ENCODE measurements around the gene MAPK9. TPM values are rescaled to one million over a fixed set of nuclear protein-coding genes. Genes with fewer than 3 reads are reported as not detected.
"Not testable (repeated sequence)": the region's sequence is repeated elsewhere in the genome, so short reads cannot be mapped to it uniquely, and the experiment has no call there.

Gene MAPK9
- total RNA-seq, 1 donor, result 22.9 TPM

GRCh38 chr5:180250329-180250728 is 41.6 kb downstream of the MAPK9 start:
- no peak for DNase-seq (ENCODE audit: low read depth in 2 of 3, low spot score in 2 of 3)

DNA sequence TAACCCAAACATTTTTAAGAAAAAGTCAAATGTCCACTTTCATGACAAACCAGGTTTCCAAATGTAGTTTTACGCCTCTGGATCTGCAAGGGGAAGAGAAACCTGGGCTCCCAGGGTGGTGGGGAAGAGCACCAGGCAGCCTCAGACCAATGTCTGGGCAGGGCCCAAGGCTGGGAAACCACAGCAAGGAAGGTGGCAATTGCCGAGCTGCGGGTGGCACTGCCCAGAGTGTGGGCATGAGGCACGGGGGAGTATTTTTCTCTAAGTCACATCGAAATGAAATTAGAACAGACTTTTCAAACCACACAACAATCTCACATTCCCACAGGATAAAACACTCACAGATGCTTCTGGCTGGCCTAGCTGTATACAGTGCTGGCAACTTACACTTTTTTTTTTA is 50.3 kb downstream of the MAPK9 start:
- no peak for DNase-seq (ENCODE audit: low read depth in 2 of 3, low spot score in 2 of 3)

DNA sequence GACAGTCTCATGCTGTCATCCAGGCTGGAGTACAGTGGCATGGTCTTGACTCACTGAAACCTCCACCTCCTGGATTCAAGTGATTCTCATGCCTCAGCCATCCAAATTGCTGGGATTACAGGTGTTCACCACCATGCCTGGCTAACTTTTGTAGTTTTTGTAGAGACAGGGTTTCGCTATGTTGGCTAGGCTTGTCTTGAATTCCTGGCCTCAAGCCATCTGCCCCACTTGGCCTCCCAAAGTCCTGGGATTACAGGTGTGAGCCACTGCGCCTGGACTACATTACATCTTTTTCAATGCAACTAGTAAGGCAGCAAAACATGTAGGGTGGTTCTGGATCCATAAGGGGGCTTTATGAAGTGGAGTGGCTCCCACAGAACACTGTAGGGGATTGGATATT is 53.3 kb downstream of the MAPK9 start:
- no peak for DNase-seq (ENCODE audit: low read depth in 2 of 3, low spot score in 2 of 3)

DNA sequence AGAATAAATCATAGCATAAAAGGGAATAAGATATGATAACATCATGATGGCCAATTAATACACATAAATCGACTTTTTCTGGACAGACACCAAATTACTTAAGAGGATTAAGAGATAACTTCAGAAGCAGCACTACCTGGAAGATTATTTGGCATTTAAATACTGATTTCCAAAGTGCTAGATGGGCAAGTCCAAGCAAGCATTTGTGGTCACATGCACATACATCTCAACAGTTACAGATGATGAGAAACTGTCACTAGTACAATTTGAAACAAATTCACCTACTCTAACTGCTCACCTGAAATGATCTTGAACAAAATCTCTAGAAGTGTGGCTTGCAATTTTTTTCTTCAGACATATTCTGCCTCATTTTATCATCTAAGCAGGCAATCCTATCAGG is 56.0 kb downstream of the MAPK9 start:
- DNase-seq (ENCODE audit: low read depth in 2 of 3, low spot score in 2 of 3), result no peak

DNA sequence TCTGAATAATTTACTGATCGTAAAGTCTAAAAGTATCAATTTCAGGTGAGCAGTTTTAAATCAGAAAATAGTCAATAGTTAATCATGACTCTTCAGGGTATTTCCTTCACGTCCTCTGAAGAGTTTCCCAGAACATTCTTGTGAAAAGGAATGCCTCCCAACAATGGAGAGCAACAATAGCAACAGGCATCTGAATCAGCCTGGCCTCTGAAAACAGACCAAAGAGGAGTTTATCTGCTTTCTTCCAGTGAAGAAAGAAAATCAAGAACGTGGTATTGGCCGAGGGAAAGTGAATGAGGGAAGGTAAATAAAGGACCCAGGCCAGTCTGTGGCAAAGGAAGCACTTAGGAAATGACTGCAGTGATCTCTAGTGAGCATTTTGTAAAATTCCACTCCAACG is 56.8 kb downstream of the MAPK9 start:
- DNase-seq (ENCODE audit: low read depth in 2 of 3, low spot score in 2 of 3), result no peak

GRCh38 chr5:180234271-180234670 is 57.6 kb downstream of the MAPK9 start:
- no peak for DNase-seq (ENCODE audit: low read depth in 2 of 3, low spot score in 2 of 3)

GRCh38 chr5:180233729-180234128 is 58.2 kb downstream of the MAPK9 start:
- DNase-seq (ENCODE audit: low read depth in 2 of 3, low spot score in 2 of 3), result no peak

DNA sequence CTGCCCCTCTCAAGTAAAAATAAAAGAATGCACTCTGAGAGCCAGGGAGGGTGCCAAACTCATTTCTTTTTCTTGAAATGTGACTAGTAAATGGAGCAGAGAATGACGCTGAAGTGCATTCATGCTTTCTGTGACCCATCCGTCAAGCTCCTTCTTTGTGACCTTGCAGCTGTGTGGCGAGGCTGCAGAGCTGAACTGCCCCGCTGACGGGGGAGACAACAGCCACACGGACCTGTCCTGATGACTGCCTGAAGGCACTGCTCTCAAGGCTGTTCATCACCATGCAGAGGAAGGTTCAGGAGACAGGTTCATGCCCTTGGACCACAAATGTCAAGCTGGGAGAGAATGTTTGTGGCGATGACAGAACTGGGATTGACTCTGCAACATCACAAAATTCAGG is 61.9 kb downstream of the MAPK9 start:
- no peak for DNase-seq (ENCODE audit: low read depth in 2 of 3, low spot score in 2 of 3)

GRCh38 chr5:180222056-180222455 is 69.8 kb downstream of the MAPK9 start:
- DNase-seq (ENCODE audit: low read depth in 2 of 3, low spot score in 2 of 3), result no peak

GRCh38 chr5:180217797-180218196 is 74.1 kb downstream of the MAPK9 start:
- DNase-seq (ENCODE audit: low read depth in 2 of 3, low spot score in 2 of 3), result no peak

- no peak for DNase-seq (ENCODE audit: low read depth in 2 of 3, low spot score in 2 of 3)
Observed at GRCh38 chr5:180216646-180217171, 75.2 kb downstream of the MAPK9 start.

DNA sequence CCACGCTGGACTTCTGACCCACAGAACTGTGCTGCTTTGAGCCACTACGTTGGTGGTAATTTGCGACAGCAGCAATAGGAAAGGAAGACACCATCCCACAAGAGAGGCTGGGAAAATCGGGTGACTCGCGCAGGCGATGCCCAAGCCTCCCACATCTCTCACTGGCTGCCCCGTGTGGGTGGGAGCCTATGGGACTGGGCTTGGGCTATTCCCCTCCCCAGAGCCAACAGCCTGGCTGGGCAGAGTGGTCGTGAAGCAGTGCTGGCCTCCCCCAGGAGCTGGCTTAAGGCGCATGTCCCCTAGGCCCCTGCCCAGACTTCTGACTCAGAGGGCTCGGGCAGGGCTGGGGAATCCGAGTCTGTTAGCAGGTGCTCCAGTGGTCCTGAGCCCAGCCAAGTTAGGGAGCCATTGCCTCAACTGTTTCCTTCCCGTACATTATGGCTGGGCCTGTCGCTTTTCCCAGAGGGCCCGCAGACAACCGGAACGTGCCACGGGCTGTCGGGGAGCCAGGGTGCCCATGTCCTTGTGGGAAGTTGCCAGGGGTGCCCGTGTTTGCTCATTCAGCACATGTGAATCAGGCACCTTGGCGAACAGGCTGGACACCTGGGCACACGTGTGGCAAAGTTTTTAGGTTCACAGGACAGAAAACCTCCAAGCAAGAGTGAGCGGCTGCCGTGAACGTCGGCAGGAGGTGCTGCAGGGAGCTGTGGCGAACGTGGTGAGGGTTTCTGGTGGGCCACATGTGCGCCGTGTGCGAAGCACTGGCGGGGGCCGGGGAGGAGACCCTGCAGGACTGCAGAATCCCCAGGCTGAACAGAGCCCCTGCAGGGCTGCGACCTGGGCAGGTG is 75.9 kb downstream of the MAPK9 start:
- DNase-seq (ENCODE audit: low read depth in 2 of 3, low spot score in 2 of 3), result no peak

- no peak for DNase-seq (ENCODE audit: low read depth in 2 of 3, low spot score in 2 of 3)
Observed at GRCh38 chr5:180214870-180215770, 76.8 kb downstream of the MAPK9 start.

DNA sequence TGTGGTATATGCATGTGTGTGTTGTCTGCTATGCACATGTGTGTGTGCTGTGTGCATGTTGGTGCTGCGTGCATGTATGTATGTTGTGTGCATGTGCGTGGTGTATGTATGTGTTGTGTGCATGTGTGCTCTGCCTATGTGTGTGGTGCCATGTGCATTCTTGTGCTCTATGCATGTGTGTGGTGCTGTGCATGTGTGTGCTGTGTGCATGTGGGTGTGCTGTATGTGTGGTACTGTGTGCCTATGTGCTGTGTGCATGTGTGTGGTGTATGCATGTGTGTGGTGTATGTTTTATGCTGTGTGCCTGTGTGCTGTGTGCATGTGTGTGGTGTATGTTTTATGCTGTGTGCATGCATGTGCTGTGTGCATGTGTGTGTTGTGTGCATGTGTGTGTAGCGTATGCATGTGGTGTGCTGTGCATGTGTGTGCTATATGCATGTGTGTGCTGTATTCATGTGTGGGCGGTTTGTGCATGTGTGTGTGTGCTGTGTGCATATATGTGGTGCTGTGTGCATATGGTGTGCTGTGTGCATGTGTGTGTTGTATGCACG is 78.2 kb downstream of the MAPK9 start:
- DNase-seq (ENCODE audit: low read depth in 2 of 3, low spot score in 2 of 3), result no peak

GRCh38 chr5:180213256-180213600 is 78.7 kb downstream of the MAPK9 start:
- no peak for DNase-seq (ENCODE audit: low read depth in 2 of 3, low spot score in 2 of 3)

- DNase-seq (ENCODE audit: low read depth in 2 of 3, low spot score in 2 of 3), result peak in 1 of 3 donors; percentile 29
Observed at GRCh38 chr5:180212363-180213255, 79.3 kb downstream of the MAPK9 start.

GRCh38 chr5:180211761-180212035 is 80.2 kb downstream of the MAPK9 start:
- no peak for DNase-seq (ENCODE audit: low read depth in 2 of 3, low spot score in 2 of 3)

GRCh38 chr5:180210961-180211760 is 80.7 kb downstream of the MAPK9 start:
- DNase-seq (ENCODE audit: low read depth in 2 of 3, low spot score in 2 of 3), result no peak

GRCh38 chr5:180210077-180210476 is 81.8 kb downstream of the MAPK9 start:
- not testable (repeated sequence) for DNase-seq (ENCODE audit: low read depth in 2 of 3, low spot score in 2 of 3)

GRCh38 chr5:180209137-180209581 is 82.7 kb downstream of the MAPK9 start, which contains the start of gene RASGEF1C:
Gene RASGEF1C (minus strand): TSS chr5:180209211. CDS start chr5:180138052, 71,159 bp downstream.
- DNase-seq (ENCODE audit: low read depth in 2 of 3, low spot score in 2 of 3), result peak; percentile 35 to 79 (median 76)
